GM21528 (cell line): ENCODE results near the gene TMEM106B.
"Not testable (repeated sequence)": the region's sequence is repeated elsewhere in the genome, so short reads cannot be mapped to it uniquely, and the experiment has no call there.

Experiments used
- ATAC-seq: cut with Tn5 transposase; IDR thresholded peaks from one replicate; pipeline ENCODE4 v1.9.1; 2021; ENCODE audit warnings: mild to moderate bottlenecking, moderate library complexity; ENCODE audit not compliant: unreplicated experiment, low FRiP score

TMEM106B gene

GRCh38 chr7:12211054-12211710 is at the start of gene TMEM106B:
TMEM106B (plus strand) TSS chr7:12211294; CDS start chr7:12214811, 3,517 bp downstream.
- peak; percentile 98 for ATAC-seq

- no peak for ATAC-seq
Observed at GRCh38 chr7:12162415-12163113, 48.5 kb upstream of the TMEM106B start.

GRCh38 chr7:12168065-12168464 is 43.0 kb upstream of the TMEM106B start:
- ATAC-seq: not testable (repeated sequence)

GRCh38 chr7:12169981-12170820 is 40.9 kb upstream of the TMEM106B start:
- ATAC-seq: not testable (repeated sequence)

- ATAC-seq: no peak
Observed at GRCh38 chr7:12173671-12174070, 37.4 kb upstream of the TMEM106B start.

GRCh38 chr7:12174931-12175330 is 36.2 kb upstream of the TMEM106B start:
- no peak for ATAC-seq

- ATAC-seq: no peak
Observed at GRCh38 chr7:12178317-12178716, 32.8 kb upstream of the TMEM106B start.

GRCh38 chr7:12194426-12194825 is 16.7 kb upstream of the TMEM106B start:
- no peak for ATAC-seq

- no peak for ATAC-seq
Observed at GRCh38 chr7:12196386-12196785, 14.7 kb upstream of the TMEM106B start.

GRCh38 chr7:12199363-12199762 is 11.7 kb upstream of the TMEM106B start:
- no peak for ATAC-seq

GRCh38 chr7:12207046-12207445 is 4.0 kb upstream of the TMEM106B start:
- no peak for ATAC-seq

GRCh38 chr7:12209221-12209620 is 1.9 kb upstream of the TMEM106B start:
- no peak for ATAC-seq

GRCh38 chr7:12210179-12211053 is 678 bp upstream of the TMEM106B start:
- ATAC-seq: peak; percentile 51

GRCh38 chr7:12211711-12212485 is 804 bp downstream of the TMEM106B start:
- ATAC-seq: no peak

- ATAC-seq: no peak
Observed at GRCh38 chr7:12217311-12217710, 6.2 kb downstream of the TMEM106B start.

- no peak for ATAC-seq
Observed at GRCh38 chr7:12220389-12221046, 9.4 kb downstream of the TMEM106B start.

- ATAC-seq: no peak
Observed at GRCh38 chr7:12221414-12221813, 10.3 kb downstream of the TMEM106B start.

GRCh38 chr7:12222889-12223579 is 11.9 kb downstream of the TMEM106B start:
- ATAC-seq: peak; percentile 95
